K562 (cell line): ENCODE data around the gene MAD1L1. TPM values are rescaled to one million over a fixed set of nuclear protein-coding genes. Genes with fewer than 3 reads are reported as not detected.

Experiments
- CTBP1 ChIP-seq: fragments of 450-650 bp; IDR thresholded peaks from 2 replicates; pipeline ENCODE4 v1.6.1; 2016; ENCODE audit warnings: borderline replicate concordance
- FOXP1 ChIP-seq: sonication (generic); formaldehyde crosslinking; IDR thresholded peaks from 2 replicates; pipeline ENCODE4 v1.8.0; 2022; ENCODE audit warnings: mild to moderate bottlenecking, missing genetic modification reagents
- NR2C2 ChIP-seq, 2 experiments: fragments of 200-800 bp in 1 of 2; sonication (Bioruptor generic) in 1 of 2; sonication (generic) in 1 of 2; formaldehyde crosslinking in 1 of 2; IDR thresholded peaks; 2 replicates each; pipeline versions ENCODE4 v1.6.1 to v1.8.0; 2016 to 2022; ENCODE audit warnings: mild to moderate bottlenecking in 1 of 2, missing compliant biosample characterization in 1 of 2, missing genetic modification characterization in 1 of 2, missing genetic modification reagents in 1 of 2
- NR2F6 ChIP-seq: fragments of 450-650 bp; formaldehyde crosslinking; IDR thresholded peaks from 2 replicates; pipeline ENCODE4 v1.4.0; 2020; ENCODE audit warnings: mild to moderate bottlenecking
- PRPF4 ChIP-seq: fragments of 200-400 bp; formaldehyde crosslinking; IDR thresholded peaks from one replicate; pipeline ENCODE4 v1.6.1; 2017; ENCODE audit warnings: low read length, low read depth, mild to moderate bottlenecking; ENCODE audit not compliant: insufficient read depth, poor library complexity, severe bottlenecking
- RBM34 ChIP-seq: fragments of 200-400 bp; formaldehyde crosslinking; IDR thresholded peaks from 2 replicates; pipeline ENCODE4 v1.6.1; 2018; ENCODE audit warnings: low read length, borderline replicate concordance; ENCODE audit not compliant: insufficient read depth
- ZBTB40 ChIP-seq, 2 experiments: fragments of 450-650 bp in 1 of 2; sonication (generic) in 1 of 2; formaldehyde crosslinking in 1 of 2; IDR thresholded peaks; 2 replicates each; pipeline versions ENCODE4 v1.7.1 to v1.9.0; 2016 to 2022; ENCODE audit warnings: inconsistent platforms in 1 of 2, mild to moderate bottlenecking in 1 of 2, missing genetic modification reagents in 1 of 2
- ZNF224 ChIP-seq: sonication (generic); formaldehyde crosslinking; IDR thresholded peaks from 2 replicates; pipeline ENCODE4 v1.8.0; 2022; ENCODE audit warnings: mild to moderate bottlenecking, missing genetic modification reagents
- ZNF395 ChIP-seq: fragments of 200-800 bp; sonication (Bioruptor generic); IDR thresholded peaks from 2 replicates; pipeline ENCODE4 v1.6.1; 2017; ENCODE audit warnings: missing genetic modification characterization, missing compliant biosample characterization
- polyA plus RNA-seq, 8 experiments: library from polyadenylated mRNA; depleted of rRNA in 4 of 8; stranded (reverse) in 5 of 8; unstranded in 3 of 8; fragments of >200 nt; fragmentation: Nextera tagmentation in 2 of 8; fragmentation: Illumina TruSeq in 1 of 8; extraction: Ambion mirVana in 2 of 8; extraction: Trizol in 1 of 8; gene quantifications; 2 replicates each; pipeline versions ENCODE4 v1.2.1 to v1.2.3, GENCODE V29; 2011 to 2014; ENCODE audit warnings: inconsistent platforms in 1 of 8, missing spikeins in 1 of 8
- total RNA-seq, 7 experiments: library from RNA; depleted of rRNA in 6 of 7; stranded (reverse); fragments of >200 nt in 6 of 7; fragmentation: Illumina TruSeq in 2 of 7; extraction: Trizol in 2 of 7; gene quantifications; 2 replicates each; pipeline versions ENCODE4 v1.2.1 to v1.2.3, GENCODE V29; 2011 to 2021; ENCODE audit warnings: low replicate concordance in 1 of 7

Gene MAD1L1
- total and polyA plus RNA-seq, 9 of the 15 experiments (the other 6 are each of a cell fraction or from before 2014, with no cell fraction given) = 1.7 to 89.7 (median 18.0) TPM

- no peak for TF ChIP-seq ZBTB40 (IDR thresholded peaks at IDR 0.05)
- TF ChIP-seq ZBTB40 (CRISPR knock-in tag; IDR thresholded peaks at IDR 0.05) = no peak
- TF ChIP-seq PRPF4 = no peak
- no peak for TF ChIP-seq NR2F6 (CRISPR knock-in tag)
- TF ChIP-seq RBM34 = no peak
- no peak for TF ChIP-seq ZNF224
- no peak for TF ChIP-seq NR2C2 (CRISPR knock-in tag; IDR thresholded peaks at IDR 0.05)
- TF ChIP-seq NR2C2 (tag; IDR thresholded peaks at IDR 0.05) = no peak
- TF ChIP-seq CTBP1 = no peak
- TF ChIP-seq FOXP1 (CRISPR knock-in tag) = no peak
- no peak for TF ChIP-seq ZNF395
These were observed 47.0 kb downstream of the MAD1L1 start (continued) for GRCh38 chr7:2185715-2186114.
